NCI-H128 (cell line): ENCODE data around the gene KRTAP4-16.
"Not testable (repeated sequence)": the region's sequence is repeated elsewhere in the genome, so short reads cannot be mapped to it uniquely, and the experiment has no call there.

Experiments
- DNase-seq: peaks from one replicate; lab custom pipeline; 2025; ENCODE audit not compliant: unreplicated experiment; lab: John Stamatoyannopoulos, UW

The KRTAP4-16 gene

GRCh38 chr17:41119696-41120690 is 18.0 kb upstream of the KRTAP4-16 start:
- DNase-seq: not testable (repeated sequence)

DNA sequence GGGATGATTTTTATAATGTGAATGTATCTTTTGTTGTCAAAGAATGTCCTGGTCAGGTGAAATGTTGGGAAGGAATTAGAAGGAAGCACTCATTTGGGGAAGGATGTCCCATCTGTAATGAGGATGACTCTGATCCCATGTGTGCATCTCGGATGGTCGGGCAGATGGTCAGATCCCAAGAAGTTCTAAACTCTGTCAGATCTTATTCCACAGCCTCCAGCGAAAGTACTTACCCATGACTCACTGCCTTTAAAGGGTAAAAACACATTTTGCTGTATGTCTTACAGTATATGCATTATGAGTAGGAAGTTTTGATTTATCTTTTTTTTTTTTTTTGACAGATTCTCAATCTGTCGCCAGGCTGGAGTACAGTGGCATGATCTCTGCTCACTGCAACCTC is 16.7 kb upstream of the KRTAP4-16 start:
- DNase-seq: no peak

DNA sequence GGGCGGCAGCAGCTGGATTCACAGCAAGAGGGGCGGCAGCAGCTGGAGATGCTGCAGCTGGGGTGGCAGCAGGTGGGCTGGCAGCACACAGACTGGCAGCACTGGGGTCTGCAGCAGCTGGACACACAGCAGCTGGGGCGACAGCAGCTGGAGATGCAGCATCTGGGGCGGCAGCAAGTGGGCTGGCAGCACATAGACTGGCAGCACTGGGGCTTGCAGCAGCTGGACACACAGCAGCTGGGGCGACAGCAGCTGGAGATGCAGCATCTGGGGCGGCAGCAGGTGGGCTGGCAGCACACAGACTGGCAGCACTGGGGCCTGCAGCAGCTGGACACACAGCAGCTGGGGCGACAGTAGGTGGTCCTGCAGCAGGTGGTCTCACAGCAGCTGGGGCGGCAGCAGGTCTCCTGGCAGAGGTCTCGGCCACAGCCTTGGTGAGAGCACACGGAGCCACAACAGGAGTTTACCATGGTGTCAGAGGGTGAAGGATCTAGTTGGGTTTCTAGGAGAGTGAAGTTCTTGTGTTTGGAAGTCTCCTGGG is 15.9 kb upstream of the KRTAP4-16 start, which contains the start of gene KRTAP4-11:
TSS of gene KRTAP4-11 (minus strand) at position 528 of the 541 bp plus-strand sequence. CDS start at position 470, 58 bp downstream.
- DNase-seq: not testable (repeated sequence)

- DNase-seq: no peak
Measured at GRCh38 chr17:41116297-41116696, 14.3 kb upstream of the KRTAP4-16 start.

GRCh38 chr17:41111151-41111885 is 9.3 kb upstream of the KRTAP4-16 start:
- no peak for DNase-seq

- not testable (repeated sequence) for DNase-seq
Measured at GRCh38 chr17:41108728-41109386, 6.8 kb upstream of the KRTAP4-16 start.

- DNase-seq: no peak
Measured at GRCh38 chr17:41107941-41108450, 6.0 kb upstream of the KRTAP4-16 start.

DNA sequence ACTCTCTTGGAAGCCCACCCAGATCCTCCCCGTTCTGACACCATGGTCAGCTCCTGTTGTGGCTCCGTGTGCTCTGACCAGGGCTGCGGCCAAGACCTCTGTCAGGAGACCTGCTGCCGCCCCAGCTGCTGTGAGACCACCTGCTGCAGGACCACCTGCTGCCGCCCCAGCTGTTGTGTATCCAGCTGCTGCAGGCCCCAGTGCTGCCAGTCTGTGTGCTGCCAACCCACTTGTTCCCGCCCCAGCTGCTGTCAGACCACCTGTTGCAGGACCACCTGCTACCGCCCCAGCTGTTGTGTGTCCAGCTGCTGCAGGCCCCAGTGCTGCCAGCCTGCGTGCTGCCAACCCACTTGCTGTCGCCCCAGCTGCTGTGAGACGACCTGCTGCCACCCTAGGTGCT is 3.3 kb upstream of the KRTAP4-16 start, which contains the start of gene KRTAP4-9:
TSS of gene KRTAP4-9 (plus strand) at position 43 of the 400 bp plus-strand sequence. CDS start at position 43, 0 bp downstream.
- not testable (repeated sequence) for DNase-seq

GRCh38 chr17:41104386-41105038 is 2.5 kb upstream of the KRTAP4-16 start:
- not testable (repeated sequence) for DNase-seq

DNA sequence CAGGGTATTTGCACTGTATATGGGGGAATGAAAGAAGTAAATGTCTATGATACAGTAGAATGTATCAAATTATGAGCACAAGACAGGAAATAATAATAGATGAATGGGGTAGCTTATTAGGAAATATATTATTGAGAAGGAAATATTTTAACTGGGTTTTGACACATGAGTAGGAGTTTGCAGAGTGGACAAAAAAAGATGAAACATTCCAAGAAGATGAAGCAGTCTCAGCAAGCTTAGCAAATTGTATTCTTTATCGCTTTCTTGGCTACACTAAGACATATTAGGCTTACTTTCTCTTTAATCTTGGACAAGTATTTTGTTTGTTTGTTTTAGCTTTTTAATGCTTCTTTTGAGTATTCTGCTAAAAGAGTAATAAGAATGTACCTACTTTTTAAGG is 1.9 kb upstream of the KRTAP4-16 start:
- DNase-seq: no peak

DNA sequence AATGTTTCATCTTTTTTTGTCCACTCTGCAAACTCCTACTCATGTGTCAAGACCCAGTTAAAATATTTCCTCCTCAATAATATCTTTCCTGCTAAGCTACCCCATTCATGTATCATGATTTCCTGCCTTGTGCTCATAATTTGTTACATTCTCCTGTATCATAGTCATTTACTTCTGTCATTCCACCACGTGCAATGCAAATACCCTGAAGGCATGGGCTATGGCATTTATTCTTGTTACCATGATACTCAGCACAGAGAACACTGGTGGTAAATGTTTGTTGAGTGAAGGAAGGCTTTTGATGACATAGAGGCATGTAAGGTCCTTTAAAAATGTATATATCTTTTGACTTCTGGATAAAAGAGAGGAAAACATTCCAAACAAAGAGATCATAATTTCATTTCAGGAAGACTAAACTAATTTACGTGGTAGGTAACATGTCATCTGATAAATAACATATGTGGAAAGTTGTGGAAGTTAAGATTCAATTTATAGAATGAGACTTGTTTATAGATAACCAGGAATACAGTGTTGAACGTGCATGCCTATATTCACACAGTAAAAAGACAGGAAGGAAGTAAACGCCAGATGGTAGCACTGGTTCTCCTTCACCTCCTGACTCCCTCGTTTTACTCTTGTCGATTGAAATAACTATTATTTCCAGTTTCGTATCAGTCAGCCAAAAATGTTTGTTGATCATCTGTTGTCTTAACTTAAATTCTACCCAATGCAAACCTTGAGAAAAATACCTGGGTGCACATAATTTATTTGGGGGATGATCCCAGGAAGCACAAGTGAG is 2.1 kb downstream of the KRTAP4-16 start:
- DNase-seq: not testable (repeated sequence)

- no peak for DNase-seq
Measured at GRCh38 chr17:41098481-41098880, 3.5 kb downstream of the KRTAP4-16 start.

- no peak for DNase-seq
Measured at GRCh38 chr17:41098042-41098441, 4.0 kb downstream of the KRTAP4-16 start, which contains the start of gene KRTAP4-8. Gene KRTAP4-8, minus strand, starts transcription at chr17:41098142. Its CDS starts 58 bp downstream, at chr17:41098084.

DNA sequence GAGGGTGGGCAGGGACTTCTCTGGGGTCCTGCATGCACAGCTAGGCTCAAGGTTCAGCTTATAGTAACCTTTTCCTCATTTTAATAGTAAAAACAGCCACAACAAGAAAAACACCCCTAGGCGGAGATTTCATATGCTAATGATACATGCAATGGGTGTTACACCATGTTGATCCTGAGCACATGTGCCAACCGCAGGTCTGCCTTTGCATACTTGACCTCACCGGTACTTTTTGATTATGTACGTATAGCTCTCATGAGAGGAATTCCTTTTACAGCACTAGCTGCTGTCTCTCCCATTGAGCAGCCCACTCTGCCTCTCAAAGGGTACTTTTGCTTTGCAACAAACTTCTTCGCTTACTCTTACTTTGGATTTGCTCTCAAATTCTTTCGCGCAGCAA is 6.0 kb downstream of the KRTAP4-16 start:
- no peak for DNase-seq

GRCh38 chr17:41088760-41089352 is 13.2 kb downstream of the KRTAP4-16 start:
- not testable (repeated sequence) for DNase-seq

- not testable (repeated sequence) for DNase-seq
Measured at GRCh38 chr17:41084100-41084856, 17.7 kb downstream of the KRTAP4-16 start, which contains the start of gene KRTAP4-7. Gene KRTAP4-7, plus strand, starts transcription at chr17:41084150. Its CDS starts 57 bp downstream, at chr17:41084207.

GRCh38 chr17:41083427-41083826 is 18.6 kb downstream of the KRTAP4-16 start:
- DNase-seq: not testable (repeated sequence)

DNA sequence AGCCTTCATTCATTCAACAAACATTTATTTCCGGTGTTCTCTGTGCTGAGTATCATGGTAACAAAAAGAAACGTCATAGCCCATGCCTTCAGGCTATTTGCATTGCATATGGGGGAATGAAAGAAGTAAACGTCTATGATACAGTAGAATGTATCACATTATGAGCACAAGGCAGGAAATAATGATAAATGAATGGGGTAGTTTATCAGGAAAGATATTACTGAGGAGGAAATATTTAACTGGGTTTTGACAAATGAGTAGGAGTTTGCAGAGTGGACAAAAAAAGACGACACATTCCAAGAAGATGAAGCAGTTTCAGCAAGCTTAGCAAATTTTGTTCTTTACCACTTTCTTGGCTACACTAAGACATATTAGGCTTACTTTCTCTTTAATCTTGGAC is 19.4 kb downstream of the KRTAP4-16 start:
- DNase-seq: no peak
